PC-9 (cell line): ENCODE data around the gene CTNNA1. TPM values are rescaled to one million over a fixed set of nuclear protein-coding genes. Genes with fewer than 3 reads are reported as not detected.

Source experiments
- BruUV-seq: library from RNA; stranded (reverse); fragments of 400-500 nt; replicated peaks from 2 replicates; lab custom pipeline; 2021; lab: Mats Ljungman, UMichigan
- CTCF ChIA-PET: fragments of 300-600 bp; sonication (Branson Sonifier 250); formaldehyde crosslinking; loops from one replicate; lab custom pipeline; 2022; ENCODE audit warnings: antibody characterized with exemption; lab: Charles Lee
- POLR2A ChIA-PET: fragments of 300-600 bp; sonication (Branson Sonifier 250); formaldehyde crosslinking; loops from one replicate; lab custom pipeline; 2022; ENCODE audit warnings: antibody characterized with exemption; ENCODE audit not compliant: unreplicated experiment; lab: Charles Lee
- DNase-seq, 2 experiments: peaks; one replicate each; pipeline versions ENCODE4 v3.0.0 to v3.0.0-alpha.2; 2015 to 2022; ENCODE audit warnings: mixed read lengths in 1 of 2
- H2AFZ ChIP-seq: fragments of 200-600 bp; sonication (generic); 2 replicates; pipeline ENCODE4 v1.8.1; 2017; ENCODE audit warnings: antibody characterized with exemption
- H3F3A ChIP-seq: fragments of 200-600 bp; sonication (generic); 2 replicates; pipeline ENCODE4 v1.8.1; 2017; ENCODE audit warnings: antibody characterized with exemption, mild to moderate bottlenecking, low read depth; ENCODE audit not compliant: insufficient read depth
- H3K27ac ChIP-seq: fragments of 200-600 bp; sonication (generic); 2 replicates; pipeline ENCODE4 v1.6.1; 2016; ENCODE audit warnings: mixed run types
- H3K27me3 ChIP-seq: fragments of 200-600 bp; sonication (generic); 2 replicates; pipeline ENCODE4 v1.6.1; 2016; ENCODE audit warnings: low read depth, mixed run types; ENCODE audit not compliant: insufficient read depth
- H3K36me3 ChIP-seq: fragments of 200-600 bp; sonication (generic); 2 replicates; pipeline ENCODE4 v1.6.1; 2016; ENCODE audit warnings: low read depth, mixed run types
- H3K4me1 ChIP-seq: fragments of 200-600 bp; sonication (generic); replicated peaks from 2 replicates; pipeline ENCODE4 v1.6.1; 2016; ENCODE audit warnings: mixed run types; ENCODE audit not compliant: insufficient read depth
- H3K4me2 ChIP-seq: fragments of 200-600 bp; sonication (generic); 2 replicates; pipeline ENCODE4 v1.6.1; 2017; ENCODE audit warnings: mixed run types
- H3K4me3 ChIP-seq: fragments of 200-600 bp; sonication (generic); 2 replicates; pipeline ENCODE4 v1.6.1; 2016; ENCODE audit warnings: mixed run types
- H3K79me2 ChIP-seq: fragments of 200-600 bp; sonication (generic); 2 replicates; pipeline ENCODE4 v1.6.1; 2017; ENCODE audit warnings: low read depth, mixed run types
- H3K9me2 ChIP-seq: fragments of 200-600 bp; sonication (generic); 2 replicates; pipeline ENCODE4 v1.8.1; 2017; ENCODE audit warnings: mild to moderate bottlenecking; ENCODE audit not compliant: insufficient read depth
- H3K9me3 ChIP-seq: fragments of 200-600 bp; sonication (generic); 2 replicates; pipeline ENCODE4 v1.8.1; 2016; ENCODE audit warnings: low read depth; ENCODE audit not compliant: insufficient read depth
- H4K20me1 ChIP-seq: fragments of 200-600 bp; sonication (generic); 2 replicates; pipeline ENCODE4 v1.8.1; 2017; ENCODE audit not compliant: insufficient read depth
- CTCF ChIP-seq: fragments of 200-600 bp; sonication (generic); conservative IDR thresholded peaks from 2 replicates; pipeline ENCODE4 v1.6.1; 2017; ENCODE audit warnings: mixed run types, antibody characterized with exemption, mild to moderate bottlenecking, moderate library complexity
- EZH2 ChIP-seq: fragments of 200-600 bp; sonication (generic); IDR thresholded peaks from 2 replicates; pipeline ENCODE4 v1.8.0; 2017; ENCODE audit warnings: antibody characterized with exemption, low read depth
- intact Hi-C: fragments of 100-400 bp; cut with micrococcal nuclease; formaldehyde crosslinking; loops from one replicate; pipeline ENCODE4 v1.10.0; 2022; ENCODE audit not compliant: unreplicated experiment
- total RNA-seq: library from RNA; stranded (reverse); gene quantifications from 2 replicates; pipeline ENCODE4 v1.2.3, GENCODE V29; 2021

Gene CTNNA1
- total RNA-seq, 1 experiment from 2014 or later, result 91.7 TPM

GRCh38 chr5:138943599-138944173 is 190.5 kb downstream of the CTNNA1 start:
- H3K9me2 ChIP-seq, result no peaks in the 10 kb centered on the region
- H3K4me1 ChIP-seq, result no peaks in the 10 kb centered on the region
- no peaks in the 10 kb centered on the region for H3K36me3 ChIP-seq
- no peak overlapping the region for H2AFZ ChIP-seq
- H3K9me3 ChIP-seq, result no peaks in the 10 kb centered on the region
- TF ChIP-seq CTCF (no peak), EZH2 (no peak)
- ChIA-PET CTCF (no interaction called here), POLR2A (no interaction called here)
- no TSS peak for BruUV-seq
- H4K20me1 ChIP-seq, result no peaks in the 10 kb centered on the region
- no peaks in the 10 kb centered on the region for H3K27me3 ChIP-seq
- no peaks in the 10 kb centered on the region for H3K79me2 ChIP-seq
- intact Hi-C loops, result no loop called here
- no peak overlapping the region for H3K4me2 ChIP-seq
- no peak overlapping the region for H3K4me3 ChIP-seq
- DNase-seq, result no peak
- H3K27ac ChIP-seq, result no peak overlapping the region
- peaks cover 3% of the 10 kb centered on the region; the same call in 1 of the 2 replicates for H3F3A ChIP-seq

GRCh38 chr5:138944527-138945322 is 191.5 kb downstream of the CTNNA1 start:
- intact Hi-C loops, result no loop called here
- no peak overlapping the region for H3K4me3 ChIP-seq
- no peak overlapping the region for H3K27ac ChIP-seq
- no peak for DNase-seq
- POLR2A ChIA-PET, result no interaction called here
- H3K79me2 ChIP-seq, result no peaks in the 10 kb centered on the region
- H3K4me2 ChIP-seq, result no peak overlapping the region
- H3K27me3 ChIP-seq, result no peaks in the 10 kb centered on the region
- no peak overlapping the region for H2AFZ ChIP-seq
- no peaks in the 10 kb centered on the region for H3K36me3 ChIP-seq
- no peak for TF ChIP-seq CTCF
- no peak for TF ChIP-seq EZH2
- BruUV-seq, result no TSS peak
- CTCF ChIA-PET, result no interaction called here
- no peaks in the 10 kb centered on the region for H3K9me3 ChIP-seq
- no peaks in the 10 kb centered on the region for H3K9me2 ChIP-seq
- no peaks in the 10 kb centered on the region for H4K20me1 ChIP-seq
- peaks cover 3% of the 10 kb centered on the region; the same call in 1 of the 2 replicates for H3F3A ChIP-seq
- H3K4me1 ChIP-seq, result no peaks in the 10 kb centered on the region

- no peak overlapping the region for H3K4me2 ChIP-seq
- no peak overlapping the region for H3K27ac ChIP-seq
- H3K27me3 ChIP-seq, result no peaks in the 10 kb centered on the region
- BruUV-seq, result no TSS peak
- TF ChIP-seq EZH2 (no peak), CTCF (no peak)
- ChIA-PET CTCF (interaction anchor here (1.0 kb wide), 1 partner anchor 492 kb away, joined by 3 read pairs; no protein-coding TSS in a partner anchor), POLR2A (no interaction called here)
- no peak overlapping the region for H3K4me3 ChIP-seq
- intact Hi-C loops, result no loop called here
- H2AFZ ChIP-seq, result no peak overlapping the region
- no peak for DNase-seq
- no peaks in the 10 kb centered on the region for H4K20me1 ChIP-seq
- H3K79me2 ChIP-seq, result no peaks in the 10 kb centered on the region
- H3K9me2 ChIP-seq, result no peaks in the 10 kb centered on the region
- no peaks in the 10 kb centered on the region for H3K4me1 ChIP-seq
- H3K36me3 ChIP-seq, result no peaks in the 10 kb centered on the region
- H3F3A ChIP-seq, result peaks cover 3% of the 10 kb centered on the region; the same call in 1 of the 2 replicates
- no peaks in the 10 kb centered on the region for H3K9me3 ChIP-seq
Observed at GRCh38 chr5:138945421-138946240, 192.4 kb downstream of the CTNNA1 start.
